HepG2 (cell line): ENCODE data around the gene ANKRD37. TPM values are rescaled to one million over a fixed set of nuclear protein-coding genes. Genes with fewer than 3 reads are reported as not detected.

Experiments used
- CBX5 ChIP-seq: sonication (generic); formaldehyde crosslinking; IDR thresholded peaks from 2 replicates; pipeline ENCODE4 v1.4.0; 2020; ENCODE audit warnings: missing genetic modification reagents, borderline replicate concordance
- HDAC1 ChIP-seq: sonication (generic); formaldehyde crosslinking; IDR thresholded peaks from 2 replicates; pipeline ENCODE4 v1.5.1; 2020; ENCODE audit warnings: mild to moderate bottlenecking, missing genetic modification reagents
- NCOR1 ChIP-seq: fragments of 200-600 bp; sonication (generic); IDR thresholded peaks from 2 replicates; pipeline ENCODE4 v1.7.0; 2017; ENCODE audit warnings: antibody characterized with exemption, low read length, borderline replicate concordance
- PTBP1 ChIP-seq: fragments of 200-400 bp; formaldehyde crosslinking; IDR thresholded peaks from 2 replicates; pipeline ENCODE4 v1.6.1; 2018; ENCODE audit warnings: low read length, low read depth; ENCODE audit not compliant: poor library complexity, severe bottlenecking
- SALL2 ChIP-seq: sonication (generic); formaldehyde crosslinking; IDR thresholded peaks from 2 replicates; pipeline ENCODE4 v1.8.1; 2023; ENCODE audit warnings: mild to moderate bottlenecking, missing genetic modification reagents, inconsistent platforms
- SP140L ChIP-seq: sonication (generic); formaldehyde crosslinking; IDR thresholded peaks from 2 replicates; pipeline ENCODE4 v1.4.0; 2020; ENCODE audit warnings: missing genetic modification reagents, borderline replicate concordance
- TGIF2 ChIP-seq: IDR thresholded peaks from 2 replicates; pipeline ENCODE4 v1.6.1; 2016; ENCODE audit warnings: control low read depth, missing compliant biosample characterization
- ZBTB8A ChIP-seq: sonication (generic); formaldehyde crosslinking; IDR thresholded peaks from 2 replicates; pipeline ENCODE4 v1.4.0; 2020; ENCODE audit warnings: mild to moderate bottlenecking, low read depth, missing genetic modification reagents, borderline replicate concordance
- ZNF317 ChIP-seq: sonication (generic); formaldehyde crosslinking; IDR thresholded peaks from 2 replicates; pipeline ENCODE4 v1.5.0; 2020; ENCODE audit warnings: mild to moderate bottlenecking, missing genetic modification reagents
- polyA plus RNA-seq, 8 experiments: library from polyadenylated mRNA; depleted of rRNA in 3 of 8; stranded (reverse) in 7 of 8; unstranded in 1 of 8; fragments of >200 nt; fragmentation: Illumina TruSeq in 4 of 8; extraction: Trizol in 4 of 8; gene quantifications; 2 replicates each; pipeline versions ENCODE4 v1.2.1 to v1.2.3, GENCODE V29; 2011 to 2016; ENCODE audit warnings: low read depth in 4 of 8, missing spikeins in 1 of 8, mixed read lengths in 1 of 8; ENCODE audit not compliant: insufficient read depth in 1 of 8
- total RNA-seq, 5 experiments: library from RNA; depleted of rRNA; stranded (reverse); fragments of >200 nt; fragmentation: Illumina TruSeq; extraction: Trizol; gene quantifications; 2 replicates each; pipeline ENCODE4 v1.2.3, GENCODE V29; 2016; ENCODE audit warnings: low read depth in 1 of 5
- TF ChIP-seq, protein P1 (sequence below): sonication (generic); formaldehyde crosslinking; IDR thresholded peaks from 2 replicates; pipeline ENCODE4 v1.4.0; 2020; ENCODE audit warnings: missing genetic modification reagents, borderline replicate concordance
- TF ChIP-seq, protein P2 (sequence below): sonication (generic); formaldehyde crosslinking; IDR thresholded peaks from 2 replicates; pipeline ENCODE4 v1.5.1; 2020; ENCODE audit warnings: mild to moderate bottlenecking, missing genetic modification reagents, borderline replicate concordance
- TF ChIP-seq, protein P3 (sequence below), 2 experiments: sonication (generic) in 1 of 2; formaldehyde crosslinking in 1 of 2; IDR thresholded peaks; 2 replicates each; pipeline versions ENCODE4 v1.6.1 to v1.9.0; 2014 to 2022; ENCODE audit warnings: antibody characterized with exemption in 1 of 2, borderline replicate concordance in 1 of 2, inconsistent platforms in 1 of 2, low read depth in 1 of 2, missing genetic modification reagents in 1 of 2

ANKRD37 gene
- total and polyA plus RNA-seq, 2 of the 13 experiments (the other 11 are each of a cell fraction or from before 2014, with no cell fraction given) = 2.2 to 51.4 TPM

DNA sequence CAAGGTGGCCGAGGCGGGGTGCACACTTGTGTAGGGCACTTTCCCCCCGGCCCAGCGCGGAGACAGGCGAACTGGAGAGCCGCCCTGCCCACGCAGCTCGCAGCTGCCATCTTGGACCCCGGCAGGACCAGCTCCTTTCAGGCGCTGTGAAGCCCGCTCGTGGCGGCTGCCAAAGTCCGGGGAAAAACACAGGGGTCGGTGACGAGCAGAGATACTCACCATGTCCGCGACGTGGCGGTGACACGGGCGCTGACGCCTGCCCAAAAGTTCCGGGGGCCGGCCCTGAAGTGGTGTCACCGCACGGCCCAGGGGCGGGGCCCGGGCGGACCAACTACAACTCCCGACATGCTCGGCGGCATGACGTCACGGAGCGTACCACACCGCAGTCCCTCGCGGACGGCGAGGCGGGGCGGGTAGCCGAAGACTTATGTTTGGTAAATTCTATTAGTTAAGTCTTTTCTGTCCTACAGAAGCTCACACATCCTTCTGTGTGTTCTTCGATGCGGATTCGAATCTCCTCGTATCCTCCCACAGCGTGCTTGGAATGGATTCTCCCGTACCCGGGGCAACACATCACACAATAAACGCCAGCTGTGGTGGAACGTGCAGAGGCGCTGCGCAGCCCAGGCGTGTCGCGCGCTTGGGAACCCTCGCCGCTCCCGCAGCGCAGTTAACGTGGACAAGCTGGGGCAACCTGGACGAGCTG, 29.2 kb downstream of the ANKRD37 start, which contains the start of gene UFSP2 (continued):
- TF ChIP-seq, protein P1, sequence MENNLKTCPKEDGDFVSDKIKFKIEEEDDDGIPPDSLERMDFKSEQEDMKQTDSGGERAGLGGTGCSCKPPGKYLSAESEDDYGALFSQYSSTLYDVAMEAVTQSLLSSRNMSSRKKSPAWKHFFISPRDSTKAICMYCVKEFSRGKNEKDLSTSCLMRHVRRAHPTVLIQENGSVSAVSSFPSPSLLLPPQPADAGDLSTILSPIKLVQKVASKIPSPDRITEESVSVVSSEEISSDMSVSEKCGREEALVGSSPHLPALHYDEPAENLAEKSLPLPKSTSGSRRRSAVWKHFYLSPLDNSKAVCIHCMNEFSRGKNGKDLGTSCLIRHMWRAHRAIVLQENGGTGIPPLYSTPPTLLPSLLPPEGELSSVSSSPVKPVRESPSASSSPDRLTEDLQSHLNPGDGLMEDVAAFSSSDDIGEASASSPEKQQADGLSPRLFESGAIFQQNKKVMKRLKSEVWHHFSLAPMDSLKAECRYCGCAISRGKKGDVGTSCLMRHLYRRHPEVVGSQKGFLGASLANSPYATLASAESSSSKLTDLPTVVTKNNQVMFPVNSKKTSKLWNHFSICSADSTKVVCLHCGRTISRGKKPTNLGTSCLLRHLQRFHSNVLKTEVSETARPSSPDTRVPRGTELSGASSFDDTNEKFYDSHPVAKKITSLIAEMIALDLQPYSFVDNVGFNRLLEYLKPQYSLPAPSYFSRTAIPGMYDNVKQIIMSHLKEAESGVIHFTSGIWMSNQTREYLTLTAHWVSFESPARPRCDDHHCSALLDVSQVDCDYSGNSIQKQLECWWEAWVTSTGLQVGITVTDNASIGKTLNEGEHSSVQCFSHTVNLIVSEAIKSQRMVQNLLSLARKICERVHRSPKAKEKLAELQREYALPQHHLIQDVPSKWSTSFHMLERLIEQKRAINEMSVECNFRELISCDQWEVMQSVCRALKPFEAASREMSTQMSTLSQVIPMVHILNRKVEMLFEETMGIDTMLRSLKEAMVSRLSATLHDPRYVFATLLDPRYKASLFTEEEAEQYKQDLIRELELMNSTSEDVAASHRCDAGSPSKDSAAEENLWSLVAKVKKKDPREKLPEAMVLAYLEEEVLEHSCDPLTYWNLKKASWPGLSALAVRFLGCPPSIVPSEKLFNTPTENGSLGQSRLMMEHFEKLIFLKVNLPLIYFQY (CRISPR knock-in tag) = peak; percentile 21; the same call in 1 of the 2 replicates
- peak; percentile 92 for TF ChIP-seq HDAC1 (CRISPR knock-in tag)
- TF ChIP-seq SP140L (CRISPR knock-in tag) = no peak
- no peak for TF ChIP-seq ZBTB8A (CRISPR knock-in tag)
- TF ChIP-seq NCOR1 = no peak; the same call in 1 of the 2 replicates
- peak; percentile 86 for TF ChIP-seq ZNF317 (CRISPR knock-in tag)
- TF ChIP-seq TGIF2 (CRISPR knock-in tag) = peak; percentile 82
- TF ChIP-seq PTBP1 = no peak
- TF ChIP-seq, protein P2, sequence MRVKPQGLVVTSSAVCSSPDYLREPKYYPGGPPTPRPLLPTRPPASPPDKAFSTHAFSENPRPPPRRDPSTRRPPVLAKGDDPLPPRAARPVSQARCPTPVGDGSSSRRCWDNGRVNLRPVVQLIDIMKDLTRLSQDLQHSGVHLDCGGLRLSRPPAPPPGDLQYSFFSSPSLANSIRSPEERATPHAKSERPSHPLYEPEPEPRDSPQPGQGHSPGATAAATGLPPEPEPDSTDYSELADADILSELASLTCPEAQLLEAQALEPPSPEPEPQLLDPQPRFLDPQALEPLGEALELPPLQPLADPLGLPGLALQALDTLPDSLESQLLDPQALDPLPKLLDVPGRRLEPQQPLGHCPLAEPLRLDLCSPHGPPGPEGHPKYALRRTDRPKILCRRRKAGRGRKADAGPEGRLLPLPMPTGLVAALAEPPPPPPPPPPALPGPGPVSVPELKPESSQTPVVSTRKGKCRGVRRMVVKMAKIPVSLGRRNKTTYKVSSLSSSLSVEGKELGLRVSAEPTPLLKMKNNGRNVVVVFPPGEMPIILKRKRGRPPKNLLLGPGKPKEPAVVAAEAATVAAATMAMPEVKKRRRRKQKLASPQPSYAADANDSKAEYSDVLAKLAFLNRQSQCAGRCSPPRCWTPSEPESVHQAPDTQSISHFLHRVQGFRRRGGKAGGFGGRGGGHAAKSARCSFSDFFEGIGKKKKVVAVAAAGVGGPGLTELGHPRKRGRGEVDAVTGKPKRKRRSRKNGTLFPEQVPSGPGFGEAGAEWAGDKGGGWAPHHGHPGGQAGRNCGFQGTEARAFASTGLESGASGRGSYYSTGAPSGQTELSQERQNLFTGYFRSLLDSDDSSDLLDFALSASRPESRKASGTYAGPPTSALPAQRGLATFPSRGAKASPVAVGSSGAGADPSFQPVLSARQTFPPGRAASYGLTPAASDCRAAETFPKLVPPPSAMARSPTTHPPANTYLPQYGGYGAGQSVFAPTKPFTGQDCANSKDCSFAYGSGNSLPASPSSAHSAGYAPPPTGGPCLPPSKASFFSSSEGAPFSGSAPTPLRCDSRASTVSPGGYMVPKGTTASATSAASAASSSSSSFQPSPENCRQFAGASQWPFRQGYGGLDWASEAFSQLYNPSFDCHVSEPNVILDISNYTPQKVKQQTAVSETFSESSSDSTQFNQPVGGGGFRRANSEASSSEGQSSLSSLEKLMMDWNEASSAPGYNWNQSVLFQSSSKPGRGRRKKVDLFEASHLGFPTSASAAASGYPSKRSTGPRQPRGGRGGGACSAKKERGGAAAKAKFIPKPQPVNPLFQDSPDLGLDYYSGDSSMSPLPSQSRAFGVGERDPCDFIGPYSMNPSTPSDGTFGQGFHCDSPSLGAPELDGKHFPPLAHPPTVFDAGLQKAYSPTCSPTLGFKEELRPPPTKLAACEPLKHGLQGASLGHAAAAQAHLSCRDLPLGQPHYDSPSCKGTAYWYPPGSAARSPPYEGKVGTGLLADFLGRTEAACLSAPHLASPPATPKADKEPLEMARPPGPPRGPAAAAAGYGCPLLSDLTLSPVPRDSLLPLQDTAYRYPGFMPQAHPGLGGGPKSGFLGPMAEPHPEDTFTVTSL = peak; percentile 21; the same call in 1 of the 2 replicates
- TF ChIP-seq CBX5 = peak; percentile 38; the same call in 1 of the 2 replicates
- TF ChIP-seq, protein P3, sequence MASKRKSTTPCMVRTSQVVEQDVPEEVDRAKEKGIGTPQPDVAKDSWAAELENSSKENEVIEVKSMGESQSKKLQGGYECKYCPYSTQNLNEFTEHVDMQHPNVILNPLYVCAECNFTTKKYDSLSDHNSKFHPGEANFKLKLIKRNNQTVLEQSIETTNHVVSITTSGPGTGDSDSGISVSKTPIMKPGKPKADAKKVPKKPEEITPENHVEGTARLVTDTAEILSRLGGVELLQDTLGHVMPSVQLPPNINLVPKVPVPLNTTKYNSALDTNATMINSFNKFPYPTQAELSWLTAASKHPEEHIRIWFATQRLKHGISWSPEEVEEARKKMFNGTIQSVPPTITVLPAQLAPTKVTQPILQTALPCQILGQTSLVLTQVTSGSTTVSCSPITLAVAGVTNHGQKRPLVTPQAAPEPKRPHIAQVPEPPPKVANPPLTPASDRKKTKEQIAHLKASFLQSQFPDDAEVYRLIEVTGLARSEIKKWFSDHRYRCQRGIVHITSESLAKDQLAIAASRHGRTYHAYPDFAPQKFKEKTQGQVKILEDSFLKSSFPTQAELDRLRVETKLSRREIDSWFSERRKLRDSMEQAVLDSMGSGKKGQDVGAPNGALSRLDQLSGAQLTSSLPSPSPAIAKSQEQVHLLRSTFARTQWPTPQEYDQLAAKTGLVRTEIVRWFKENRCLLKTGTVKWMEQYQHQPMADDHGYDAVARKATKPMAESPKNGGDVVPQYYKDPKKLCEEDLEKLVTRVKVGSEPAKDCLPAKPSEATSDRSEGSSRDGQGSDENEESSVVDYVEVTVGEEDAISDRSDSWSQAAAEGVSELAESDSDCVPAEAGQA (IDR thresholded peaks at IDR 0.05; ENCODE audit: low read depth) = peak; percentile 78; the same call in 1 of the 2 replicates
- TF ChIP-seq, protein P3 (CRISPR knock-in tag; IDR thresholded peaks at IDR 0.05; ENCODE audit: borderline replicate concordance) = no peak
- 0 out of 2 replicates have a peak, but pooled peaks have one; percentile 23 for TF ChIP-seq SALL2 (CRISPR knock-in tag)
